SK-N-SH treated with all-trans-retinoic acid at 6 μM for 48 hours (cell line): ENCODE data around the gene ARHGAP15.

Source experiments
- ATAC-seq: fragments of 200-7000 bp; cut with Tn5 transposase; 3 replicates; pipeline ENCODE4 v1.9.1; 2020; ENCODE audit warnings: mild to moderate bottlenecking, moderate library complexity
- BACH2 ChIP-seq: fragments of 250-450 bp; sonication (Bioruptor Pico); IDR thresholded peaks from 2 replicates; pipeline ENCODE4 v1.9.0; 2021; ENCODE audit warnings: mild to moderate bottlenecking, borderline replicate concordance
- CREB5 ChIP-seq: fragments of 250-450 bp; sonication (Bioruptor Pico); IDR thresholded peaks from 2 replicates; pipeline ENCODE4 v1.5.1; 2020; ENCODE audit warnings: low read depth, mild to moderate bottlenecking, moderate library complexity
- CSDC2 ChIP-seq: fragments of 250-450 bp; sonication (Bioruptor Pico); IDR thresholded peaks from 2 replicates; pipeline ENCODE4 v1.5.0; 2020; ENCODE audit warnings: mild to moderate bottlenecking, moderate library complexity
- CSRNP3 ChIP-seq: fragments of 250-450 bp; sonication (Bioruptor Pico); IDR thresholded peaks from 2 replicates; pipeline ENCODE4 v1.5.1; 2021; ENCODE audit warnings: mild to moderate bottlenecking, moderate library complexity
- ESRRG ChIP-seq: fragments of 250-450 bp; sonication (Bioruptor Pico); IDR thresholded peaks from 2 replicates; pipeline ENCODE4 v1.6.1; 2021; ENCODE audit warnings: mild to moderate bottlenecking
- GLIS3 ChIP-seq: fragments of 250-450 bp; sonication (Bioruptor Pico); IDR thresholded peaks from 2 replicates; pipeline ENCODE4 v1.5.0; 2020; ENCODE audit warnings: mild to moderate bottlenecking, moderate library complexity
- ISL1 ChIP-seq: fragments of 250-450 bp; sonication (Bioruptor Pico); IDR thresholded peaks from 2 replicates; pipeline ENCODE4 v2.1.2; 2022; ENCODE audit warnings: mild to moderate bottlenecking, moderate library complexity
- OSR1 ChIP-seq: fragments of 250-450 bp; sonication (Bioruptor Pico); IDR thresholded peaks from 2 replicates; pipeline ENCODE4 v1.8.0; 2022; ENCODE audit warnings: moderate library complexity, mild to moderate bottlenecking, inconsistent platforms
- PATZ1 ChIP-seq: fragments of 250-450 bp; sonication (Bioruptor Pico); IDR thresholded peaks from 2 replicates; pipeline ENCODE4 v1.8.0; 2020; ENCODE audit warnings: mild to moderate bottlenecking, moderate library complexity, borderline replicate concordance
- POU6F1 ChIP-seq: fragments of 250-450 bp; sonication (Bioruptor Pico); IDR thresholded peaks from 2 replicates; pipeline ENCODE4 v1.8.0; 2021; ENCODE audit warnings: low read depth, mild to moderate bottlenecking, moderate library complexity, borderline replicate concordance
- PPARA ChIP-seq: fragments of 250-450 bp; sonication (Bioruptor Pico); IDR thresholded peaks from 2 replicates; pipeline ENCODE4 v1.5.0; 2020; ENCODE audit warnings: mild to moderate bottlenecking, borderline replicate concordance
- RARB ChIP-seq: fragments of 250-450 bp; sonication (Bioruptor Pico); IDR thresholded peaks from 2 replicates; pipeline ENCODE4 v1.8.0; 2021; ENCODE audit warnings: mild to moderate bottlenecking, moderate library complexity
- SNAI2 ChIP-seq: fragments of 250-450 bp; sonication (Bioruptor Pico); IDR thresholded peaks from 2 replicates; pipeline ENCODE4 v1.5.0; 2020; ENCODE audit warnings: mild to moderate bottlenecking, moderate library complexity
- TCF4 ChIP-seq: fragments of 250-450 bp; sonication (Bioruptor Pico); IDR thresholded peaks from 2 replicates; pipeline ENCODE4 v1.8.0; 2021; ENCODE audit warnings: mild to moderate bottlenecking, moderate library complexity, borderline replicate concordance
- TOX ChIP-seq: fragments of 250-450 bp; sonication (Bioruptor Pico); IDR thresholded peaks from 2 replicates; pipeline ENCODE4 v1.8.0; 2021; ENCODE audit warnings: mild to moderate bottlenecking, moderate library complexity, borderline replicate concordance
- TSHZ2 ChIP-seq: fragments of 250-450 bp; sonication (Bioruptor Pico); IDR thresholded peaks from 2 replicates; pipeline ENCODE4 v1.5.0; 2020; ENCODE audit warnings: mild to moderate bottlenecking, moderate library complexity
- ZC3H10 ChIP-seq: fragments of 250-450 bp; sonication (Bioruptor Pico); IDR thresholded peaks from 2 replicates; pipeline ENCODE4 v1.5.1; 2021; ENCODE audit warnings: mild to moderate bottlenecking, moderate library complexity
- ZFP3 ChIP-seq: fragments of 250-450 bp; sonication (Bioruptor Pico); IDR thresholded peaks from 2 replicates; pipeline ENCODE4 v1.5.0; 2020; ENCODE audit warnings: mild to moderate bottlenecking, moderate library complexity
- ZFP30 ChIP-seq: fragments of 450-650 bp; formaldehyde crosslinking; IDR thresholded peaks from 2 replicates; pipeline ENCODE4 v1.5.0; 2022; ENCODE audit warnings: mild to moderate bottlenecking, moderate library complexity
- ZNF565 ChIP-seq: fragments of 450-650 bp; formaldehyde crosslinking; conservative IDR thresholded peaks from 2 replicates; pipeline ENCODE4 v1.5.0; 2020; ENCODE audit warnings: low read depth, mild to moderate bottlenecking, moderate library complexity
- ZNF70 ChIP-seq: fragments of 450-650 bp; formaldehyde crosslinking; IDR thresholded peaks from 2 replicates; pipeline ENCODE4 v1.5.0; 2020; ENCODE audit warnings: mild to moderate bottlenecking, moderate library complexity
- ZNF8 ChIP-seq: fragments of 450-650 bp; formaldehyde crosslinking; IDR thresholded peaks from 2 replicates; pipeline ENCODE4 v1.5.0; 2020; ENCODE audit warnings: mild to moderate bottlenecking, moderate library complexity

ARHGAP15 gene

GRCh38 chr2:143384111-143384510, 254.9 kb downstream of the ARHGAP15 start (continued):
- TF ChIP-seq CSDC2 (CRISPR knock-in tag) = no peak
- TF ChIP-seq ZFP30 = no peak
- TF ChIP-seq, all 23 proteins: peak for 0

GRCh38 chr2:143390171-143390570, 261.0 kb downstream of the ARHGAP15 start:
- no peak for ATAC-seq
- TF ChIP-seq GLIS3 (CRISPR knock-in tag) = no peak

GRCh38 chr2:143392358-143392757, 263.1 kb downstream of the ARHGAP15 start:
- no peak for ATAC-seq
- TF ChIP-seq ZFP30 (no peak), ZNF8 (CRISPR knock-in tag) (no peak), POU6F1 (CRISPR knock-in tag) (no peak), PATZ1 (CRISPR knock-in tag) (no peak), CSDC2 (CRISPR knock-in tag) (no peak), TOX (CRISPR knock-in tag) (no peak), ZNF565 (CRISPR knock-in tag) (no peak), ZNF70 (CRISPR knock-in tag) (no peak), RARB (CRISPR knock-in tag) (no peak), ZC3H10 (CRISPR knock-in tag) (no peak), TCF4 (CRISPR knock-in tag) (no peak), ZFP3 (CRISPR knock-in tag) (no peak), CREB5 (CRISPR knock-in tag) (no peak), ISL1 (CRISPR knock-in tag) (no peak), ESRRG (CRISPR knock-in tag) (no peak), CSRNP3 (CRISPR knock-in tag) (no peak), BACH2 (CRISPR knock-in tag) (no peak), SNAI2 (CRISPR knock-in tag) (no peak), OSR1 (CRISPR knock-in tag) (no peak)

- no peak for ATAC-seq
- TF ChIP-seq ZNF70 (CRISPR knock-in tag) = no peak
- no peak for TF ChIP-seq ISL1 (CRISPR knock-in tag)
- no peak for TF ChIP-seq ZNF8 (CRISPR knock-in tag)
- TF ChIP-seq ZFP30 = no peak
- TF ChIP-seq PPARA (CRISPR knock-in tag) = no peak
- no peak for TF ChIP-seq CREB5 (CRISPR knock-in tag)
- TF ChIP-seq POU6F1 (CRISPR knock-in tag) = no peak
- TF ChIP-seq ZFP3 (CRISPR knock-in tag) = no peak
- no peak for TF ChIP-seq PATZ1 (CRISPR knock-in tag)
- TF ChIP-seq TSHZ2 = no peak
Measured at GRCh38 chr2:143394062-143394461, 264.8 kb downstream of the ARHGAP15 start.
